Stimulated activated CD4-positive, alpha-beta T cell treated with anti-CD3 and anti-CD28 coated beads, Interleukin-2, amount 100 ng/mL, for 48 hours (primary cell): ENCODE measurements around the gene KRT17.
"Not testable (repeated sequence)": the region's sequence is repeated elsewhere in the genome, so short reads cannot be mapped to it uniquely, and the experiment has no call there.

Experiments
- DNase-seq, 2 donors: peaks; one replicate each; pipeline ENCODE4 v3.0.0-alpha.2; 2020

The KRT17 gene

GRCh38 chr17:41589301-41589700 lies 35.1 kb downstream of the KRT17 start:
- no peak for DNase-seq

DNA sequence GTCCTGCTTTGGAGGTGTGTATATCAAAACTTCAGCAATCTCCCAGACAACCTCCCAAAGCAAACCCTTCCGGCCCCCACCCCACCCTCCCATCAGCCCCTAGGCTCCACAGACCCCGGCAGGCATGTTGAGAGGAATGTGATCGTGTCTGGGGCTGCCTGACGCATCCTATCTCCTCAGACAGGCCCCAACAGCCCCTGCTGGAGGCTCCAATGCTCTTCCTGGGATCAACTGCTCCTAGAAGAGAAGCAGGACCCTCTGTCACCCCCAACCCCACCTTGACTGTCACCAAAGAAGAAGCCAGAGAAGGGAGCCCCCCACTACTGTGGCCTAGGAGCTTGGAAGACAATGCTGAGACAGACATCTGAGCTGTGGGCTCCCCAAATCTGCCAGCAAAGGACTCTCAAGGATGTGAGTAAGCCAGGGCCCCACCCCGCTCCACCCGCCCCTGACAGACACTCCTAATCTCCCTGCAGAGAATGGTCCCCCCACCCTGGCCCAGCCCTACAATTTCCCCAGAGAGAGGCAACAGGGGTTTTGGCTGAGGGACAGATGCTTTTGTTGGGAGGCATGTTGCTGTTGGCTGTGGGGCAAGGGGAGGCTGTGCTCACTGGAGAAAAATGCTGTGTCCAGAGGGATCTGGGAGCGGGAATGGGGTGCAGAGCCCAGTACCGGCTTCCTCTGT lies 36.1 kb downstream of the KRT17 start:
- no peak for DNase-seq

DNA sequence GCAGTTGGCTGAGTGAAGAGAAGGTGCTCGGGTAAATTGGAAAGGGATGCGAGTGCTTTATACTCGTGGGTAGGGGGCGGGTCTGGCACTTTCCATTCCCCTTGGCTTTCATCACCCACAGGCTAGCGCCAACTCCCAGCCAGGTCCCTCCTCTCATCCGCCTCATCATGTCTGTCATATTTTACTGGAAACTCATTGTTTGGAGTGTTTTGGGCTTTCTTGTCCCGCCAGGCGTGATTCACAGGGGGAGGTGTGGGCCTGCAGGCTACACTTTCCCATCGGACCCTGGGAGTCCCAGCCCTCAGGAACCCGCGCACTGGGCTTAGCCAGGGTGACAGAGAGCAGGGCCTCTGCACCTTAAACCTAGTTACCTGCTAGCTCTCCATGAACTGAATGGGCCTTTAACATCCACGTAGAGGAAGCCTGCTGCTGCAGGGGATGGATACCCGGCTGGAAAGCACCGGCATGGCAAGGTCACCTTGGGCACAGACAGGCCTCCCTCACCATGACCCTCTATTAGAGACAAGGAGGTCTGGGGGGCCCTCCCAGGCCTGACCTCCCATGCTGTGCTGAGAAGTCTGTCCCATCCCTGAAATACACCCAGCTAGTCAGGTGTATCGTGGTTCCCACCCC lies 37.4 kb downstream of the KRT17 start, which contains the start of gene KRT14:
KRT14 (minus strand) TSS at position 33 of the 633 bp plus-strand sequence. CDS start 61 bp downstream, outside the sequence.
- no peak for DNase-seq

DNA sequence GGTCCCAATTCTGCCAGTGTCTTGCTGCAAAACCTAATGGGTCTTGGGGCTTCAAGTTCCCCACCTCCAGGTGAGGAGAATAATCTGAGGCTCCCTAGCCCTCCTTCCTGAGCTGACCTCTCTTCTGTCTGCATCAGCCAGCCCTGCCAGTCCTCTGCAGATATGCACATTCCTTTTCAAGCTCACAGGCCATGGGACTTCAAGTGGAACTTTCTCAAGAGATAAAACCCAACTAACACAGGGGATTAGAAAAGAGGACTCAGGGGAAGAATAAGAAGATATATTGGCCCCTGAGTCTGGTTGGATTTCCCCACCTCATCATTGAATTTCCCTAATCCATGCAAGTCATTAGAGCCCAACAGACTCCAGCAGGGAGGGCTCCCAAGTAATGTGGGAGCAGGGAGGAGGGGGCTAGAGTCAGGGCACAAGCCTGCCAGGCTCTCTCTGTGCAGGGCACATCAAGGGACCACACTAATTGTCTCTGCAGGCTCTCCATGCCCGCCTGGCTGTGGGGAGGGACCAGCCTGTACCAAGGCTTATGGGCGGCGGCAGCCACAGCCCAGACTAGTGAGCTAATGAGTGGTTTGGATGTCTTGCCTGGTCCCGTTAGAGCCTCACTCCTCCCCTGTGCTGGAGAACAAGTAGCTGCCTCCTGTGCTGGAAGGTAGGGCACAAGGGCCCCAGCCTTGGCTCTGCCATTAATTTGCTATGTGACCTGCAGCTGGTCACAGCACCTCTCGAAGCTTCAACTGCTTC lies 38.9 kb downstream of the KRT17 start:
- DNase-seq = no peak

GRCh38 chr17:41584331-41584927 lies 39.9 kb downstream of the KRT17 start:
- DNase-seq = not testable (repeated sequence)

GRCh38 chr17:41583137-41584127 lies 40.9 kb downstream of the KRT17 start:
- no peak for DNase-seq

DNA sequence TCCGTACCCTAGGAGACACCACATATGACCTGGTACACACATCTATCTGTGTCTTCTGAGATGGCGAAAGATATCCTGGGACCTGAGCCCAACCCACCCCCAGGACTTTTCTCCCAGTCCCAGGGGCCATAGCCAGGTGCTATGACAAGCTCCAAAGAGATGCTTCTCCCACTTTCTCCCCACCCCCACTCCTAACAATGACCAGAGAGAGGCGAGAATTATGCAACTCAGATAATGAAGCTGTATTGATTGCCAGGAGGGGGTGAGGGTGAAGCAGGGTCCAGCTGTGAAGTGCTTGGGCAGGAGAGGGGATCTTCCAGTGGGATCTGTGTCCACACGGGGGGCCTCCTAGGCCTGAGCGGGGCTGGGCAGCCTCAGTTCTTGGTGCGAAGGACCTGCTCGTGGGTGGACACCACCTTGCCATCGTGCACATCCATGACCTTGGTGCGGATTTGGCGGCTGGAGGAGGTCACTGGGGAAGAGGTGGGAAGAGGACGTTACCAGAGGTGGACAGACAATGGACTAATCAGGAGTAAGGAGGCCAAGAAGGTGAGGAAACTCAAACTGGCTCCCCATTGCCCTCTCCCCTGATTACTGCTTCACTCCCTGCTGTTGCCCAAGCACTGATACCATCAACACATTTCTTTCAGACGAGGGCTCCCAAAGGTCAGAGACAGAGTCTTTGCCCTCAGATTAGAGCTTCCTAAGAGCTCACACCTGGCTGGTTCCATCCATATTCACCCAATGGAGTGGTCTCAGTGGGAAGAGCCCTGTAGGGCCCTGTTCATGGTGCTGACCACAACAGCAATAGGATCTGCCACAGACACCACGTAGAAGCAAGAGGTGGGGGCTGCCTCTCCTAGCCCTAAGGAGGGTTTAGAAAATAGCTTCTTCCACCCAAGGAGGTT lies 42.1 kb downstream of the KRT17 start:
- DNase-seq = not testable (repeated sequence)

GRCh38 chr17:41581366-41582060 lies 42.9 kb downstream of the KRT17 start:
- DNase-seq = no peak

- DNase-seq = no peak
These were observed 43.5 kb downstream of the KRT17 start for GRCh38 chr17:41580687-41581365.

DNA sequence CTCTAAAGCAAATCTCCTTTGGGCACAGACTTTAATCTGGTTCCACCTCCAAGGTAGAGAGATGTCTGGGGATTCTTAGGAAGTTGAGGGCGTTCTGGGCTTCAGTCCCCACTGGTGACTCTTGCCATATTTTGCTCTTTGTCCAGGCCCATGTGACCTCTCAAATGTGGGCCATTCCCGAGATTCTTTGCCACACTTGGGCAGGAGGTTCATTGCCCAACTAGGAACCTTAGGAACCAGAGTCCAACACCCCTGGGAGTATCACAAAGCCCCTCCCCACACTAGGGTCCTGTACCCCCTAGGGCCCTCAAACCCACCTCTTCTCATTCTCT lies 44.2 kb downstream of the KRT17 start:
- DNase-seq = no peak

- peak; percentile 76 for DNase-seq
These were observed 44.7 kb downstream of the KRT17 start for GRCh38 chr17:41579484-41580243.

GRCh38 chr17:41578971-41579370 lies 45.4 kb downstream of the KRT17 start:
- DNase-seq = no peak

- no peak for DNase-seq
These were observed 45.8 kb downstream of the KRT17 start for GRCh38 chr17:41578538-41578937.

DNA sequence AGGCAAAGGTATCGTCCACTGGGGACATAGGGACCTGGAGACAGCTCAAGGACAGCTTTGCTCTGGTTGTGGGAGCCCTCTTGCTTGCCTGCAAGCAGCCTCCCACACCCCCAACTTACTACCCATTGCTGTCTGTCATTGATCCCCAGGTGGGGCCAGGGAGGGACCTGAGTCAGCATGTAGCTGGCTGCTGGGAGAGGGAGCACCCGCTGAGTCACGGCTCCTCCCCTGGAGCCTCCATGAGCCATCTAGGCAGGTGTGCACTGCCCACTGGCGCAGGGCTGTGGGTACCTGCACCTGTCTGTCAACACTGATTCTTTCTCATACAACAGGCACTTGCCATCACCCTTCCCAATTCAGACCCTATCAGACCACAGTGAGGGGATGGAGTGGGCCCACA lies 47.6 kb downstream of the KRT17 start:
- DNase-seq = not testable (repeated sequence)

- DNase-seq = no peak
These were observed 49.0 kb downstream of the KRT17 start for GRCh38 chr17:41575336-41575735.

DNA sequence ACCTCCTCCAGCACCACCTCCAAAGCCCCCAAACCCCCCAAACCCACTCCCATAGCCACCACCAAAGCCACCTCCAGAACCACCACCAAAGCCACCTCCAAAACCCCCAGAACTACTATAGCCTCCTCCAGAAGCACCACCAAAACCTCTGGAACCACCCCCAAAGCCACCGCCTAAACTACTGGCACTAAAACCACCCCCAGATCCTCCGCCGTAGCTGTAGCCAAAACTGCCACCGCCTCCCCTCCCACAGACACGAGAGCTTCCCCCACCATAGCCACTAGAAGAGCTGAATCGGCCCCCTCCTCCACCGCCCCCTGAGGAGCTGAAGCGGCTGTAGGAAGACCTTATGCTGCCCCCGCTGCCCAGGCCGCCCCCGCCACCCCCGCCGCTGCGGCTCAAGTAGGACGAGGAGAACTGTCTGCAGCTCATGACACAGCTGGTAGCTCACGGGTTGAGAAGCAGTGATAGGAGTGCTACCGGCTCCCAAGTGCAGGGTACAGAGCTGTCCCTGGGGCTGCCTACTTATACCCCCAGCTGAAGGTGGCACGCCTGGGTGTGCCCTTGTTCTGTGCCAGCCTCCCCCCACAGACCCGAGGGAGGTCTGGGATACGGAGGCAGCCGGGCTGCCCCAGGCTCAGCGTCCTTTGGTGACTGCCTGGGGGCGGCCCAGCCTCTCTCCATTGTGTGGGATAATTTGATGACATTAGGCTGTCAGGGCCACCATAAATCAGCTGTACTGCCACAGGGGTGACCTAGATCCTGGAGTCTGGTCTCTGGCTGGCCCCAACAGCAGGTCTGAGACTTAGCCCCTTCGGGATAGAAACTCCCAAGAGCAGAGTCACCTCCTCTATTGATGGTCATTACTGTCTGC lies 52.6 kb downstream of the KRT17 start, which contains the start of gene KRT9:
KRT9 (minus strand) TSS at position 499 of the 874 bp plus-strand sequence; CDS start at position 432, 67 bp downstream.
- DNase-seq = no peak
